Epidermal melanocyte (primary cell): ENCODE results near the gene MRC2.
"Not testable (repeated sequence)": the region's sequence is repeated elsewhere in the genome, so short reads cannot be mapped to it uniquely, and the experiment has no call there.

Source experiments
- DNase-seq: peaks from one replicate; pipeline ENCODE4 v3.0.0; 2011; ENCODE audit warnings: low spot score; ENCODE audit not compliant: insufficient read length

MRC2 gene

GRCh38 chr17:62676952-62677596 is 49.6 kb downstream of the MRC2 start:
- no peak for DNase-seq

- no peak for DNase-seq
Measured at GRCh38 chr17:62678214-62678919, 50.9 kb downstream of the MRC2 start.

- DNase-seq = no peak
Measured at GRCh38 chr17:62679866-62680377, 52.5 kb downstream of the MRC2 start.

GRCh38 chr17:62680541-62681052 is 53.1 kb downstream of the MRC2 start:
- DNase-seq = no peak

GRCh38 chr17:62681061-62681938 is 53.8 kb downstream of the MRC2 start:
- no peak for DNase-seq

- no peak for DNase-seq
Measured at GRCh38 chr17:62681939-62682381, 54.5 kb downstream of the MRC2 start.

GRCh38 chr17:62684179-62684578 is 56.7 kb downstream of the MRC2 start:
- DNase-seq = no peak

- DNase-seq = no peak
Measured at GRCh38 chr17:62687997-62688396, 60.5 kb downstream of the MRC2 start.

GRCh38 chr17:62688398-62689160 is 61.1 kb downstream of the MRC2 start:
- DNase-seq = no peak

- DNase-seq = no peak
Measured at GRCh38 chr17:62689441-62690167, 62.1 kb downstream of the MRC2 start.

- DNase-seq = no peak
Measured at GRCh38 chr17:62690168-62690897, 62.9 kb downstream of the MRC2 start.

GRCh38 chr17:62691589-62691915 is 64.1 kb downstream of the MRC2 start:
- not testable (repeated sequence) for DNase-seq

GRCh38 chr17:62692159-62692651 is 64.7 kb downstream of the MRC2 start:
- no peak for DNase-seq

- no peak for DNase-seq
Measured at GRCh38 chr17:62692721-62693431, 65.4 kb downstream of the MRC2 start.

- no peak for DNase-seq
Measured at GRCh38 chr17:62693616-62694409, 66.3 kb downstream of the MRC2 start.

- DNase-seq = not testable (repeated sequence)
Measured at GRCh38 chr17:62695093-62695738, 67.7 kb downstream of the MRC2 start.

GRCh38 chr17:62696256-62696655 is 68.8 kb downstream of the MRC2 start:
- DNase-seq = no peak
